K562 (cell line): Measurements from ENCODE around the gene PTPN14. TPM values are rescaled to one million over a fixed set of nuclear protein-coding genes. Genes with fewer than 3 reads are reported as not detected.

Experiments
- ATAC-seq: fragments of 200-7000 bp; cut with Tn5 transposase; 3 replicates; pipeline ENCODE4 v1.9.1; 2020; ENCODE audit warnings: moderate library complexity
- BruUV-seq: library from RNA; stranded (reverse); fragments of 400-500 nt; replicated peaks from 2 replicates; lab custom pipeline; 2021; lab: Mats Ljungman, UMichigan
- CTCF ChIA-PET: fragments of 300-600 bp; formaldehyde crosslinking; extraction: SDS; loops from one replicate; lab custom pipeline; 2021; ENCODE audit warnings: low intra/inter-chr PET ratio; lab: Yijun Ruan, JAX
- POLR2A ChIA-PET: fragments of 300-600, 350-650 bp; sonication (Branson Sonifier 250); formaldehyde crosslinking; extraction: SDS; loops from one replicate; lab custom pipeline; 2021; ENCODE audit warnings: antibody characterized with exemption, inconsistent platforms; lab: Yijun Ruan, JAX
- DNase-seq, 4 experiments: peaks; one replicate each; pipeline versions ENCODE4 v3.0.0 to v3.0.0-alpha.2; 2011 to 2018; ENCODE audit warnings: low spot score in 3 of 4, mixed read lengths in 3 of 4; ENCODE audit errors: extremely low read depth in 1 of 4
- FAIRE-seq: peaks from 2 replicates; lab custom pipeline; 2011; peaks lifted over from hg19 to GRCh38; lab: Jason Lieb, UNC
- H2AFZ ChIP-seq: 2 replicates; pipeline ENCODE4 v1.6.0; 2011; ENCODE audit warnings: low read depth, low read length, control low read depth, inconsistent platforms
- H3K27ac ChIP-seq: fragments of 200-600 bp; 3 replicates; pipeline ENCODE4 v1.8.0; 2011; ENCODE audit warnings: low read depth, mild to moderate bottlenecking, control low read depth, inconsistent platforms, low read length, moderate library complexity, mixed read lengths; ENCODE audit errors: extremely low read depth
- H3K27me3 ChIP-seq, 2 experiments: fragments of 300-600 bp in 1 of 2; 2 replicates in 1 of 2; 3 replicates in 1 of 2; pipeline versions ENCODE4 v1.6.0 to v1.8.0; 2011; ENCODE audit warnings: inconsistent platforms in 2 of 2, low read length in 2 of 2, mild to moderate bottlenecking in 1 of 2, mixed read lengths in 1 of 2, moderate library complexity in 1 of 2; ENCODE audit not compliant: control insufficient read depth in 2 of 2, insufficient read depth in 2 of 2
- H3K36me3 ChIP-seq: fragments of 300-600 bp; 3 replicates; pipeline ENCODE4 v1.8.0; 2011; ENCODE audit warnings: mild to moderate bottlenecking, low read length, inconsistent platforms; ENCODE audit not compliant: control insufficient read depth, insufficient read depth
- H3K4me1 ChIP-seq, 2 experiments: fragments of 200-600 bp in 1 of 2; replicated peaks in 1 of 2; 2 replicates in 1 of 2; 3 replicates in 1 of 2; pipeline versions ENCODE4 v1.5.1 to v1.8.0; 2011; ENCODE audit warnings: inconsistent platforms in 2 of 2, low read length in 2 of 2, mild to moderate bottlenecking in 1 of 2, mixed read lengths in 1 of 2, moderate library complexity in 1 of 2; ENCODE audit not compliant: control insufficient read depth in 2 of 2, insufficient read depth in 2 of 2
- H3K4me2 ChIP-seq: 2 replicates; pipeline ENCODE4 v1.6.1; 2011; ENCODE audit warnings: low read length, control low read depth, inconsistent platforms, mixed read lengths; ENCODE audit not compliant: insufficient read depth
- H3K4me3 ChIP-seq: fragments of 200-600 bp; sonication (generic), shearing (Covaris generic); 2 replicates; pipeline ENCODE4 v1.5.1; 2016; ENCODE audit warnings: control low read depth, inconsistent platforms
- H3K79me2 ChIP-seq: fragments of 200-600 bp; 3 replicates; pipeline ENCODE4 v1.8.0; 2011; ENCODE audit warnings: low read length, inconsistent platforms; ENCODE audit not compliant: control insufficient read depth, insufficient read depth
- H3K9ac ChIP-seq, 2 experiments: 2 replicates each; pipeline versions ENCODE4 v1.6.0 to v1.6.1; 2011; ENCODE audit warnings: low read depth in 2 of 2, low read length in 2 of 2, control low read depth in 1 of 2, inconsistent platforms in 1 of 2, mild to moderate bottlenecking in 1 of 2, mixed read lengths in 1 of 2; ENCODE audit not compliant: insufficient read depth in 1 of 2
- H3K9me1 ChIP-seq: one replicate; pipeline ENCODE4 v1.6.0; 2011; ENCODE audit warnings: inconsistent platforms, mild to moderate bottlenecking, low read length, moderate library complexity; ENCODE audit not compliant: control insufficient read depth, insufficient read depth
- H3K9me3 ChIP-seq: replicated peaks from 2 replicates; pipeline ENCODE4 v1.5.1; 2011; ENCODE audit warnings: low read depth, low read length, inconsistent platforms; ENCODE audit not compliant: control insufficient read depth, insufficient read depth
- H4K20me1 ChIP-seq: replicated peaks from 2 replicates; pipeline ENCODE4 v1.6.1; 2011; ENCODE audit warnings: low read length, inconsistent platforms, mixed read lengths; ENCODE audit not compliant: control insufficient read depth, insufficient read depth
- ARID1B ChIP-seq: fragments of 450-650 bp; IDR thresholded peaks from 2 replicates; pipeline ENCODE4 v1.6.1; 2016; ENCODE audit warnings: antibody characterized with exemption, mild to moderate bottlenecking, inconsistent platforms
- CBX8 ChIP-seq: fragments of 200-600 bp; sonication (generic); IDR thresholded peaks from 2 replicates; pipeline ENCODE4 v1.6.1; 2012; ENCODE audit warnings: borderline replicate concordance, mixed run types, low read depth, mild to moderate bottlenecking, moderate library complexity, mixed read lengths, low read length, control low read depth, inconsistent platforms; ENCODE audit not compliant: poor library complexity, severe bottlenecking; ENCODE audit errors: extremely low read depth
- FOSL1 ChIP-seq: fragments of 200-800 bp; sonication (Bioruptor generic); conservative IDR thresholded peaks from 2 replicates; pipeline ENCODE4 v1.6.1; 2016; ENCODE audit warnings: missing genetic modification characterization, missing compliant biosample characterization
- GTF2A2 ChIP-seq: IDR thresholded peaks from 2 replicates; pipeline ENCODE4 v1.6.1; 2016; ENCODE audit warnings: mild to moderate bottlenecking, missing genetic modification characterization, missing compliant biosample characterization
- NKRF ChIP-seq: fragments of 450-650 bp; IDR thresholded peaks from 2 replicates; pipeline ENCODE4 v1.6.1; 2016; ENCODE audit warnings: borderline replicate concordance
- OTX1 ChIP-seq: fragments of 450-650 bp; formaldehyde crosslinking; IDR thresholded peaks from 2 replicates; pipeline ENCODE4 v1.4.0; 2022; ENCODE audit warnings: mild to moderate bottlenecking
- SETDB1 ChIP-seq: IDR thresholded peaks from one replicate; pipeline ENCODE4 v1.6.1; 2012; ENCODE audit warnings: low read length, control low read depth, inconsistent platforms
- SMAD3 ChIP-seq: fragments of 450-650 bp; formaldehyde crosslinking; conservative IDR thresholded peaks from 2 replicates; pipeline ENCODE4 v1.4.0; 2020; ENCODE audit warnings: mild to moderate bottlenecking
- SMARCE1 ChIP-seq: fragments of 450-650 bp; IDR thresholded peaks from 2 replicates; pipeline ENCODE4 v1.7.1; 2016; ENCODE audit warnings: mild to moderate bottlenecking
- ZNF140 ChIP-seq: fragments of 250-450 bp; sonication (Bioruptor Pico); IDR thresholded peaks from 2 replicates; pipeline ENCODE4 v1.8.0; 2021; ENCODE audit warnings: moderate library complexity, mild to moderate bottlenecking, inconsistent platforms
- ZNF232 ChIP-seq: sonication (generic); formaldehyde crosslinking; IDR thresholded peaks from 2 replicates; pipeline ENCODE4 v1.8.0; 2022; ENCODE audit warnings: mild to moderate bottlenecking, missing genetic modification reagents
- ZNF3 ChIP-seq: fragments of 250-450 bp; sonication (Bioruptor Pico); IDR thresholded peaks from 2 replicates; pipeline ENCODE4 v1.5.0; 2021; ENCODE audit warnings: mild to moderate bottlenecking, moderate library complexity
- ZNF445 ChIP-seq: fragments of 250-450 bp; sonication (Bioruptor Pico); IDR thresholded peaks from 2 replicates; pipeline ENCODE4 v1.4.0; 2020; ENCODE audit warnings: low read depth, mild to moderate bottlenecking, moderate library complexity
- ZNF449 ChIP-seq: fragments of 250-450 bp; sonication (Bioruptor Pico); IDR thresholded peaks from 2 replicates; pipeline ENCODE4 v1.8.0; 2022; ENCODE audit warnings: moderate library complexity, mild to moderate bottlenecking, inconsistent platforms
- WGBS: fragments of 100-300 bp; shearing (Covaris generic); methylation state at CpG from one replicate; pipeline ENCODE4 v1.1.6; 2016; ENCODE audit warnings: low coverage, mixed read lengths; ENCODE audit not compliant: insufficient coverage; ENCODE audit errors: missing lambda C conversion rate; 5-methylcytosine and 5-hydroxymethylcytosine counted together
- in situ Hi-C: fragments of 300-500 bp; cut with MboI; formaldehyde crosslinking; loops from 4 replicates; pipeline ENCODE4 v1.15.0; 2018; ENCODE audit warnings: inconsistent platforms, mixed read lengths
- intact Hi-C: fragments of 100-400 bp; cut with micrococcal nuclease; formaldehyde crosslinking; loops from 2 replicates; pipeline ENCODE4 v1.14.2; 2022
- polyA plus RNA-seq, 8 experiments: library from polyadenylated mRNA; depleted of rRNA in 4 of 8; stranded (reverse) in 5 of 8; unstranded in 3 of 8; fragments of >200 nt; fragmentation: Nextera tagmentation in 2 of 8; fragmentation: Illumina TruSeq in 1 of 8; extraction: Ambion mirVana in 2 of 8; extraction: Trizol in 1 of 8; gene quantifications; 2 replicates each; pipeline versions ENCODE4 v1.2.1 to v1.2.3, GENCODE V29; 2011 to 2014; ENCODE audit warnings: inconsistent platforms in 1 of 8, missing spikeins in 1 of 8
- total RNA-seq, 7 experiments: library from RNA; depleted of rRNA in 6 of 7; stranded (reverse); fragments of >200 nt in 6 of 7; fragmentation: Illumina TruSeq in 2 of 7; extraction: Trizol in 2 of 7; gene quantifications; 2 replicates each; pipeline versions ENCODE4 v1.2.1 to v1.2.3, GENCODE V29; 2011 to 2021; ENCODE audit warnings: low replicate concordance in 1 of 7

Gene PTPN14
- total and polyA plus RNA-seq, 9 of the 15 experiments (the other 6 are each of a cell fraction or from before 2014, with no cell fraction given): 0.01 to 0.29 (median 0.04) TPM; not detected in 6

GRCh38 chr1:214458541-214458940, 92.9 kb downstream of the PTPN14 start (continued):
- TF ChIP-seq ZNF449 (CRISPR knock-in tag): no peak

- no peaks in the 10 kb centered on the region for H4K20me1 ChIP-seq
- no peak overlapping the region for H2AFZ ChIP-seq
- H3K4me2 ChIP-seq: no peak overlapping the region
- 2% methylated on average over 6 of the region's 6 CpGs for WGBS
- FAIRE-seq: no peak
- in situ Hi-C loops (no loop called here), intact Hi-C loops (no loop called here)
- peaks cover 0 to 6% of the 10 kb centered on the region in 2 experiments; a peak in 2 of 5 replicates for H3K27me3 ChIP-seq
- H3K9me1 ChIP-seq: no peaks in the 10 kb centered on the region
- DNase-seq: no peak
- ChIA-PET CTCF (no interaction called here), POLR2A (no interaction called here)
- no peaks in the 10 kb centered on the region for H3K79me2 ChIP-seq
- H3K4me1 ChIP-seq: no peaks in the 10 kb centered on the region
- no peak for ATAC-seq
- H3K9me3 ChIP-seq: no peaks in the 10 kb centered on the region
- H3K27ac ChIP-seq: no peak overlapping the region
- no peak overlapping the region for H3K4me3 ChIP-seq
- TF ChIP-seq CBX8 (no peak), ZNF3 (CRISPR knock-in tag) (no peak), SMARCE1 (no peak), ZNF445 (no peak), SMAD3 (CRISPR knock-in tag) (no peak), GTF2A2 (tag) (no peak), FOSL1 (tag) (no peak), NKRF (no peak), ARID1B (no peak), SETDB1 (no peak), ZNF232 (no peak), ZNF140 (no peak), OTX1 (CRISPR knock-in tag) (no peak)
- no peaks in the 10 kb centered on the region for H3K36me3 ChIP-seq
- no TSS peak for BruUV-seq
- H3K9ac ChIP-seq: no peak overlapping the region
Measured at GRCh38 chr1:214455971-214456867, 95.2 kb downstream of the PTPN14 start.
